GM18951 (cell line): Measurements from ENCODE around the gene UBE3B.
"Not testable (repeated sequence)": the region's sequence is repeated elsewhere in the genome, so short reads cannot be mapped to it uniquely, and the experiment has no call there.

Source experiments
- POLR2A ChIP-seq: IDR thresholded peaks from 4 replicates; pipeline ENCODE4 v1.6.1; 2011; ENCODE audit warnings: mild to moderate bottlenecking; ENCODE audit not compliant: insufficient read length, insufficient read depth; ENCODE audit errors: extremely low read depth
- in situ Hi-C: fragments of 300-500 bp; cut with MboI; formaldehyde crosslinking; loops from one replicate; pipeline ENCODE4 v1.12.0; 2022; ENCODE audit warnings: low sequenced_read_pairs, mixed read lengths, inconsistent platforms; ENCODE audit not compliant: unreplicated experiment

The UBE3B gene

GRCh38 chr12:109477185-109477962, at the start of gene UBE3B, which contains the start of gene KCTD10:
UBE3B (plus strand) TSS chr12:109477634; CDS start chr12:109483552, 5,918 bp downstream.
KCTD10 (minus strand) TSS chr12:109477300; CDS start chr12:109477262, 38 bp downstream.
- peak; percentile 75 for TF ChIP-seq POLR2A

GRCh38 chr12:109428037-109428629, 49.3 kb upstream of the UBE3B start:
- TF ChIP-seq POLR2A, result no peak
- in situ Hi-C loops, result no loop called here

More at GRCh38 chr12:109477185-109477962, at the start of gene UBE3B, which contains the start of gene KCTD10:
- in situ Hi-C loops, result no loop called here

GRCh38 chr12:109428804-109429203, 48.6 kb upstream of the UBE3B start:
- in situ Hi-C loops, result not testable (repeated sequence)

- in situ Hi-C loops, result no loop called here
- TF ChIP-seq POLR2A, result no peak
These were observed 47.2 kb upstream of the UBE3B start for GRCh38 chr12:109430244-109430643.

- in situ Hi-C loops, result no loop called here
- TF ChIP-seq POLR2A, result no peak
These were observed 45.0 kb upstream of the UBE3B start for GRCh38 chr12:109432431-109432830.

- in situ Hi-C loops, result no loop called here
- no peak for TF ChIP-seq POLR2A
These were observed 44.6 kb upstream of the UBE3B start for GRCh38 chr12:109432842-109433304.

GRCh38 chr12:109433618-109434017, 43.8 kb upstream of the UBE3B start:
- in situ Hi-C loops, result no loop called here
- no peak for TF ChIP-seq POLR2A

- TF ChIP-seq POLR2A, result no peak
- in situ Hi-C loops, result no loop called here
These were observed 42.9 kb upstream of the UBE3B start for GRCh38 chr12:109434582-109434981.

GRCh38 chr12:109435428-109436187, 41.8 kb upstream of the UBE3B start:
- in situ Hi-C loops, result no loop called here
- no peak for TF ChIP-seq POLR2A

- no peak for TF ChIP-seq POLR2A
- in situ Hi-C loops, result no loop called here
These were observed 41.3 kb upstream of the UBE3B start for GRCh38 chr12:109436188-109436560.

- no peak for TF ChIP-seq POLR2A
- in situ Hi-C loops, result no loop called here
These were observed 38.3 kb upstream of the UBE3B start for GRCh38 chr12:109439181-109439580.

GRCh38 chr12:109439951-109440350, 37.5 kb upstream of the UBE3B start:
- in situ Hi-C loops, result not testable (repeated sequence)

GRCh38 chr12:109440851-109441490, 36.5 kb upstream of the UBE3B start:
- in situ Hi-C loops, result no loop called here
- no peak for TF ChIP-seq POLR2A
